ENCODE results near the gene APBA2. TPM values are rescaled to one million over a fixed set of nuclear protein-coding genes. Genes with fewer than 3 reads are reported as not detected.

Gene APBA2
- total RNA-seq, 4 donors from 2014 or later = 2.3 to 15.0 (median 4.6) TPM; not detected in 1

- TF ChIP-seq POLR2A (IDR thresholded peaks at IDR 0.05) = no peak
- TF ChIP-seq, protein P1, sequence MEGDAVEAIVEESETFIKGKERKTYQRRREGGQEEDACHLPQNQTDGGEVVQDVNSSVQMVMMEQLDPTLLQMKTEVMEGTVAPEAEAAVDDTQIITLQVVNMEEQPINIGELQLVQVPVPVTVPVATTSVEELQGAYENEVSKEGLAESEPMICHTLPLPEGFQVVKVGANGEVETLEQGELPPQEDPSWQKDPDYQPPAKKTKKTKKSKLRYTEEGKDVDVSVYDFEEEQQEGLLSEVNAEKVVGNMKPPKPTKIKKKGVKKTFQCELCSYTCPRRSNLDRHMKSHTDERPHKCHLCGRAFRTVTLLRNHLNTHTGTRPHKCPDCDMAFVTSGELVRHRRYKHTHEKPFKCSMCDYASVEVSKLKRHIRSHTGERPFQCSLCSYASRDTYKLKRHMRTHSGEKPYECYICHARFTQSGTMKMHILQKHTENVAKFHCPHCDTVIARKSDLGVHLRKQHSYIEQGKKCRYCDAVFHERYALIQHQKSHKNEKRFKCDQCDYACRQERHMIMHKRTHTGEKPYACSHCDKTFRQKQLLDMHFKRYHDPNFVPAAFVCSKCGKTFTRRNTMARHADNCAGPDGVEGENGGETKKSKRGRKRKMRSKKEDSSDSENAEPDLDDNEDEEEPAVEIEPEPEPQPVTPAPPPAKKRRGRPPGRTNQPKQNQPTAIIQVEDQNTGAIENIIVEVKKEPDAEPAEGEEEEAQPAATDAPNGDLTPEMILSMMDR (IDR thresholded peaks at IDR 0.05) = no peak
- H3K9me3 ChIP-seq = no peaks in the 10 kb centered on the region
- H3K27me3 ChIP-seq = no peaks in the 10 kb centered on the region
- no peak overlapping the region for H3K27ac ChIP-seq
- intact Hi-C loops (cut with DNase I; ENCODE audit: low total_unique reads) = no loop called here
- H3K4me1 ChIP-seq = no peaks in the 10 kb centered on the region
- no peak overlapping the region for H3K4me3 ChIP-seq
- H3K36me3 ChIP-seq = no peaks in the 10 kb centered on the region
- no peak for DNase-seq
These were observed 95.6 kb downstream of the APBA2 start for GRCh38 chr15:28981351-28981720.

- no peak for TF ChIP-seq POLR2A (IDR thresholded peaks at IDR 0.05)
- TF ChIP-seq, protein P1 (IDR thresholded peaks at IDR 0.05) = no peak
- Histone ChIP-seq H3K27ac (no peak overlapping the region), H3K4me3 (no peak overlapping the region), H3K36me3 (no peaks in the 10 kb centered on the region), H3K9me3 (no peaks in the 10 kb centered on the region), H3K27me3 (no peaks in the 10 kb centered on the region), H3K4me1 (no peaks in the 10 kb centered on the region)
- DNase-seq = no peak
- intact Hi-C loops (cut with DNase I; ENCODE audit: low total_unique reads) = no loop called here
These were observed 96.1 kb downstream of the APBA2 start for GRCh38 chr15:28981921-28982320.

DNA sequence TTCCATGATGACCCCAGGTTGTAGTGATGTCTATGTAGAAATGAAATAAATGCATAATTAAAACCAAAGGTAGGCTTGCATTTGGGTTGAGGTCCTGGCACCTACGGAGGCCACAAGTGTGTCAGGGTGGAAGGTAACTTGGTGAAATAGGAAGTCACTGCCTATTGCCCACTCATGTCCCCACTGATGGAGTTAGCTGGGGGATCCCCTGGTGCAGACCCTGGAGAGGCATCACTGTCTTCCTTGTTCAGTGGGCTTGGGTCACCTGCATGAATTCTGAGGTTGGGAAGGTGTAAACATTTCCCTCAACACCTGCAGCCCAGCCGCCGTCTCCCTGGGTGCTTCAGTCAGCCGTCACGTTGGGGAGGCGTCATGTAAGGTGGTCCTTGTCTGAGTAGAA lies 97.1 kb downstream of the APBA2 start:
- TF ChIP-seq, protein P1 (IDR thresholded peaks at IDR 0.05) = no peak
- no peak for TF ChIP-seq POLR2A (IDR thresholded peaks at IDR 0.05)
- intact Hi-C loops (cut with DNase I; ENCODE audit: low total_unique reads) = no loop called here
- Histone ChIP-seq H3K9me3 (no peaks in the 10 kb centered on the region), H3K27me3 (no peaks in the 10 kb centered on the region), H3K4me1 (no peaks in the 10 kb centered on the region), H3K27ac (no peak overlapping the region), H3K36me3 (no peaks in the 10 kb centered on the region), H3K4me3 (no peak overlapping the region)
- no peak for DNase-seq

DNA sequence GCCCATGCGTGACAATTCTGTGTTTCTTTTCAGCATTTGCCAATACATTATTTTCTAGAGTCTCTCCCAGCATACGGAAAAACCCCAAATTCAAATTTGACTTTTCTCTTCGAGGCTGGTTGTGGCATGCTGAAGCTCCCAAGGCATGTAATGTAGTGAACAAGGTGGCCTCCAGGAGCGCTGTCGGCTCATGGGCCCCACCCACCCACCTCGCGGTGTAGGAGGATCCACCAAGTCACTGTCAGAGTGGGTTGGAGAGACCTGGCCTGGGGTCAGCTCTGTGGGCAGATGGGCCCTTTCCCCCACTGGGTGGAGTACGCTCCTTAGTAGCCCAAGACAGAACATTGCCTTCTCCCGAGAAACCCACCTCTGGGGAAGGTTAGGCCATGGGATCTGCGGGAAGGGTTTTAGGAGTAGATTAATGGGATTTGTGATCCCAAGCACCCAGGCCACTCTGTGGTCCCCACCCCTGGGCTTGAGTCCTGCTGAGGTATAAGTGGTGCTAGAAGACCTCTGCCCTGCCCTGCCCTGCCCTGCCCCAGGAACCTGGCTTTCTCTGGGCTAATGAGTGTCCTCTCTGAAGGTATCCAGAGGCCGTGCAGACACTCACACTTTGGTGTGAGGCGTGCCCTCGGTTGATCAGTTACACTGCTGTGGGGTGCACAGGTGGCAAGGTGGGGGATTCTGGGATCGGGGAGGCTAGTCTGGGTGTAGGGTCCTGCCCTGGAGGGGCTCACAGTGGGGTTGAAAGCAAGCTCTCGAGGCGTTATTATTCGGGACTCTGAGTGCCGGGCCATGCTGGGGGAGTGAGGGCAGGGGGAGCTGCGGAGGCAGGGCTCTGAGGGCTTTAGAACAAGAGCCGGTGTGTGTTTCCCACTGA lies 97.9 kb downstream of the APBA2 start:
- Histone ChIP-seq H3K27me3 (no peaks in the 10 kb centered on the region), H3K36me3 (no peaks in the 10 kb centered on the region), H3K27ac (no peak overlapping the region), H3K9me3 (no peaks in the 10 kb centered on the region), H3K4me3 (no peak overlapping the region), H3K4me1 (no peaks in the 10 kb centered on the region)
- no peak for TF ChIP-seq POLR2A (IDR thresholded peaks at IDR 0.05)
- TF ChIP-seq, protein P1 (IDR thresholded peaks at IDR 0.05) = no peak
- DNase-seq = no peak
- intact Hi-C loops (cut with DNase I; ENCODE audit: low total_unique reads) = no loop called here

GRCh38 chr15:28984421-28985315 lies 98.9 kb downstream of the APBA2 start:
- H3K4me1 ChIP-seq = no peaks in the 10 kb centered on the region
- TF ChIP-seq, protein P1 (IDR thresholded peaks at IDR 0.05) = no peak
- no peak for TF ChIP-seq POLR2A (IDR thresholded peaks at IDR 0.05)
- no peak for DNase-seq
- H3K4me3 ChIP-seq = no peak overlapping the region
- no peaks in the 10 kb centered on the region for H3K27me3 ChIP-seq
- no peaks in the 10 kb centered on the region for H3K9me3 ChIP-seq
- H3K36me3 ChIP-seq = no peaks in the 10 kb centered on the region
- intact Hi-C loops (cut with DNase I; ENCODE audit: low total_unique reads) = no loop called here
- no peak overlapping the region for H3K27ac ChIP-seq
